Retinal pigment epithelial cell (primary cell): ENCODE results near the gene OVOL2.
A peak's percentile ranks its signal among the peaks of the same experiment; 100 is the strongest.

ENCODE experiments used
- DNase-seq: peaks from one replicate; pipeline ENCODE4 v3.0.0-alpha.2; 2010; ENCODE audit warnings: low read depth
- H3K4me3 ChIP-seq: 2 replicates; pipeline ENCODE4 v1.5.1; 2011; ENCODE audit warnings: mild to moderate bottlenecking, low read length, control low read depth, moderate library complexity
- TF ChIP-seq, protein P1 (sequence below): conservative IDR thresholded peaks from 2 replicates; pipeline ENCODE4 v1.5.1; 2011; ENCODE audit warnings: low read depth, low read length, control low read depth, inconsistent platforms

Gene OVOL2

DNA sequence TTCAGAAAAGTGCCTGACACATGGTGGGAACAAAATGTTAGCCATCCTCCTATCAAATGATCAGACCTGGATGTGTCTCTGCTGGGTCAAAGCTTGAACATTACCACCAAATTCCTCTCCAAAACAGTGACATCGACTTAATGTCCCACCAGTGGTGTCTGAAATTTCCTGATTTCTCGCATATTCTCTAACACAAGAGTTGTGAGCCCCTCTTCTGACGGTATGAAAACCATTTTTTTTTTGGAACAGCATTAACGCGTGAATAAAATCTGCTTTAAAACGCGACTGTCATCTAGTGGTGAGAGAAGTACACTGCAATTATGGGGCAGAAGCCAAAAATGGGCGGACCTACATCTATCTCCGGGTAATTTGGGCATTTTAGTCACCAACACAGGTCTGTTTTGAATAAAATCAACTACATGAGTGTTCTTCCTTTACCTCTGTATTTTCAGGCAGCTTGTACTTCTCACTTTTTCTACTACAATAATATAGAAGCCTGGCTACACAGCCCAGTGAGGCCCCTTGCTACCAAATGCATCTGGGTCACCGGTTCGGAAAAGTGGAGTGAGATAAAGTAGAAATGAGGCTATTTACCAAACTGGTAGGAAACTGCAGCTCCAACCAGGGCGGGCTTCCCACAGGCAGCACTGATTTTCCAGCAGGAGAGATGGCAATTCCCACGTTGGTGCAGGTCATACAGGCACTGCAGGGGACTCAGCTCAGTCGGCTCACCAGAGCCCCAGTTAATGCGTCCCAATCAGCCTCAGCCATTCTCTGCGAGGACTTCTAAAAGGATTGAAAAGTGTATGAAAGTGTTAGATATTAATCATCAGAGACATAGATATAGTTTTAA is 61.5 kb downstream of the OVOL2 start:
- no peak overlapping the region for H3K4me3 ChIP-seq
- DNase-seq, result no peak
- TF ChIP-seq, protein P1, sequence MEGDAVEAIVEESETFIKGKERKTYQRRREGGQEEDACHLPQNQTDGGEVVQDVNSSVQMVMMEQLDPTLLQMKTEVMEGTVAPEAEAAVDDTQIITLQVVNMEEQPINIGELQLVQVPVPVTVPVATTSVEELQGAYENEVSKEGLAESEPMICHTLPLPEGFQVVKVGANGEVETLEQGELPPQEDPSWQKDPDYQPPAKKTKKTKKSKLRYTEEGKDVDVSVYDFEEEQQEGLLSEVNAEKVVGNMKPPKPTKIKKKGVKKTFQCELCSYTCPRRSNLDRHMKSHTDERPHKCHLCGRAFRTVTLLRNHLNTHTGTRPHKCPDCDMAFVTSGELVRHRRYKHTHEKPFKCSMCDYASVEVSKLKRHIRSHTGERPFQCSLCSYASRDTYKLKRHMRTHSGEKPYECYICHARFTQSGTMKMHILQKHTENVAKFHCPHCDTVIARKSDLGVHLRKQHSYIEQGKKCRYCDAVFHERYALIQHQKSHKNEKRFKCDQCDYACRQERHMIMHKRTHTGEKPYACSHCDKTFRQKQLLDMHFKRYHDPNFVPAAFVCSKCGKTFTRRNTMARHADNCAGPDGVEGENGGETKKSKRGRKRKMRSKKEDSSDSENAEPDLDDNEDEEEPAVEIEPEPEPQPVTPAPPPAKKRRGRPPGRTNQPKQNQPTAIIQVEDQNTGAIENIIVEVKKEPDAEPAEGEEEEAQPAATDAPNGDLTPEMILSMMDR, result peak; percentile 99

DNA sequence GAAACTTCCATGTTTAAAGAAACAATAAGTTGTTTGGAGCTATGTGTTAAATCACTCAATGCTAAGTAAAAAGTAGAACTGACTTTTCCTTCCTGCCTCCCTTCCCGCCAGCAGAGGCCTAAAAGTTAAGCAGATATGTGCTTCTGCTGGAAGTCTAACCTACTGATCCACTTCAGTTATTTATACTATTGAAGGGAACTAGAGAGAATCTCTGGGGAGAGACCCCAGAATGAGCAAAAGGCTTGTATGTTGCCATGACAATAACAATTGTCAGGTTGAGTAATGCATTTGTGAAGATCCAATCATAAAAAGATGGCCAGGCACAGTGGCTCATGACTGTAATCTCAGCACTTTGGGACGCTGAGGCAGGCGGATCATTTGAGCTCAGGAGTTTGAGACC is 64.2 kb downstream of the OVOL2 start:
- DNase-seq, result no peak
- no peak overlapping the region for H3K4me3 ChIP-seq
- TF ChIP-seq, protein P1, result no peak

DNA sequence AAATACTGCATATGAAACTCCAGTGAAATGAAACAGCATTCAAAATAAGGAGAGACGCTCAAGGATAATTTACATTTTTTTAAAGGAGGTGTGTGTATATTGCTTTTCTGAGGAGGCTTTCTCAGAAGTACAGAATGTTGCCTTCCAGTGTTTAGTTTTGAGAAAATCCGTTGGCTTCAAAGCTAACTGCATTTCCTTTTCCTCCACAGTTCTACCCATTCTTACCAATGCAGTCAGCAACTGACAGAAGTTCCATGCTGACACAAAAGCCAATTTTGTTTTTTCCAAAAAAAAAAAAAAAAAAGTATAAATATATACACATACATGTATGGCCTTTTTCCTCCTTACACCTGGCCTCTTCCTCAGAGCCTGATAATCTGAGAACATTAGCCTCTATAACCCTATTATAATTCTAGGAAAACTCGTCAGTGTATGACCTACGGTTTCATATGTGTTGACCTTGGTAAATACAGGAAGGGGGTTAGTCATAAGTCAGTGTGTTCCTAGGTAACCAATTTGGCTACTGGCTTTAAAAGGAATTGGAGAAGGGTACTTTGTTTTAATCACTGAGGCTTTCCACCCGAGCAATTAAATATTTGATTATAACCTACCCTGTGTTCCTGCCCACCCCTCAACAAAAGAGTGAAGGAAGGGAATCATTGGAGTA is 64.7 kb downstream of the OVOL2 start:
- no peak overlapping the region for H3K4me3 ChIP-seq
- TF ChIP-seq, protein P1, result no peak
- DNase-seq, result no peak

DNA sequence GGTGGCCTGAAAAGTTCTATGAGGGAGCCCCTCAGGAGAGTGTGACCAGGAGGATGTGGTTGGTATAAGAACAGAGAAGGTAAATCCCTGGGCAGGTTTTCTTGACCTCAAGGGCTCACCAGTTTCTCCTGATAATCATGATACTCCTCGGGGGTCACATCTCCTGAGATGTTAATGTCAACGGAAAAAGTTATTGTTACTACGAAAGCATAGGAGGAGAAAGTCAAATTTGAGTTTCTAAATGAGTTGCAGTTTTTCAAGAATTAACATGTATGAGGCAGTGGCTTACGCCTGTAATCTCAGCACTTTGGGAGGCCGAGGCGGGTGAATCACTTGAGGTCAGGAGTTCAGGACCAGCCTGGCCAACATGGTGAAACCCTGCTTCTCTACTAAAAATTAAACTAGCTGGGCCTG is 65.5 kb downstream of the OVOL2 start:
- H3K4me3 ChIP-seq, result no peak overlapping the region
- TF ChIP-seq, protein P1, result no peak
- no peak for DNase-seq

DNA sequence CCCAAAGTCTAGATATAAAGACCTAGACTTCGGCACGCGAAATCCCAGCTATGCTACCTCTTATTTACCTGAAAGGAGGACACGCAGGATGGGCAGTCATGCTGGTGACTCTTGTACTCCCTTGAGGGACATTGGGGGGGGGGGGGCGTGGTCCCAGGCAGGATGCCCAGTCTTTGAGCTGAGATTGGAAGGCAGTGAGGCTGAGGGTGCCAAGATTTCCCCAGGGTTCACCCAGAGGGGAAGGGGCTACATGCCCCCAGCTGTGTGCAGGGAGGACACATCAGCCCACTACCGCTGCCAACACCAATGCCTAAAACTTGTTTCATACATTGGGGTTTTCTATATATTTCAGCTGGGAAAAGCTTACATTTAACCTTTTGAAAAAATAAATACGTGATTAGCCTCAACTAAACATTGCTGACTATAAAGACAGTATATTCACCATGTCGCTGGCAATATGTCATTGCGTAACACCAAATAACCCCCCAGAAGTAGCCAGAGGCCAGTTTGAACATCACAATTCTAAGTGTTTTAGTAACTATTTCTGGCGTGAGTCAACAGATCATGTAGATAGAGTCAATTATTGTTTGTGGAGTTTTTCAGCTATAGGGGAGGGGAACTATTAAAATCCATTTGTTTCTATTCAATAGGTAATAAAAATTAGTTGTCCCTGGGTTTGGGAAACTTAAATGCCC is 67.3 kb downstream of the OVOL2 start:
- no peak for DNase-seq
- no peak overlapping the region for H3K4me3 ChIP-seq
- TF ChIP-seq, protein P1, result no peak

DNA sequence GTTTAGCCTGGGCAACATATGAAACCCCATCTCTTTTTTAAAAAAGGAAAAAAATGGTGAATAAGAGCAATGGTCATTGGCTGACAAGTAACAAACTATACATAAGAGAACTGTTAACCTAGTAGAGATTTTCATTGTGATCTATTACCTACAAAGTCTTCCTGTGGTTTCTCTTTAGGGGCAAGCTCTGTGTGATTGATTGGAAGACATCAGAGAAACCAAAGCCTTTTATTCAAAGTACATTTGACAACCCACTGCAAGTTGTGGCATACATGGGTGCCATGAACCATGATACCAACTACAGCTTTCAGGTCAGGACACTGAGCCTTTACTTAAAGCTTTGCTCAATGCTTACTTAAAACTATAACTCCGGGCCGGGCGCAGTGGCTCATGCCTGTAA is 69.7 kb downstream of the OVOL2 start:
- H3K4me3 ChIP-seq, result no peak overlapping the region
- TF ChIP-seq, protein P1, result no peak
- no peak for DNase-seq
